ENCODE data around the gene INO80C. TPM values are rescaled to one million over a fixed set of nuclear protein-coding genes. Genes with fewer than 3 reads are reported as not detected.

INO80C gene
- 22.2 to 25.5 TPM (median 25.0 TPM) in 5 replicates for total RNA-seq (2022; extraction: Qiagen RNA extraction)

DNA sequence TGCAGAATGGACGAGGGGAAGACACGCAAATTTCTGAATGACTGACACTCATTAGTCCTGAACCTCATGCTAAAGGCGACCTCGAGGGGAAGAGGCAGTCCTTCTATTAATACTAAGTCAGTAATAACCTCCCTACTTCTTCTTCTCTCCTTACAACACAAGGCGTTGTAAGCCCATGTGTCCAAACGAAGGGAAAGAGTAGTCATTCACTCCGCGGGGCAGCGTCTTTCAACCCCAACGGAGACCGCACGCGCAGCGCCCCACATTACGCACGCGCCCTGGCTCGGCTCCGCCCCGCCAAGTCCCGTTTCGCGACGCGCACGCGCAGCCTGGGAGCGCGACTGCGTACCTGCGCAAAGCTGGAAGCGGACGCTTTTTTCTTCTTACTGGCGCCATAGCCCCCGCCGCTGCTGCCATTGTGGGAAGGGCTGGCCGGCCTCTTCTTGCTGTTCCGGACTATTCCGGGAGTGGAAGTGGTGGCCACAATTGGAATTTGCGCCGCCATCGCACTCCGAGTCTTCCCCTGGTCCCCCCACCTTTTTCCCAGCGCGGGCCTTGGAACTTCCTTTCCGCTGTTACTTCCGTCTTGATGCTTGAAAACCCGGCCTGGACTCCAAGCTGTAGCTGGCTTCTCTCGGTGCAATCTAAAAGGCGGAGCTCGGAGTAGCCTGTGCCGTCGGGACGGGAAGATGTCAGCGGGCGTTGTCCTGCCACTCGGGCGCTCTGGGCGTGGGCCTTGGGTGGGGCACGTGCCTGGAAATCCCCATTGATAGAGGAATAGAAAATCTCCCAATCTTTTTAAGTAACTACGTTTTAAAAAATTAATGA, at the start of gene INO80C:
TSS of gene INO80C (minus strand) at position 591 of the 828 bp plus-strand sequence. CDS start at position 505, 86 bp downstream.

Other genes starting within 250 kb of the INO80C start
- 0.54 to 0.99 TPM (median 0.86 TPM) in 5 replicates for gene ZSCAN30, start 207.7 kb downstream of the INO80C start, total RNA-seq (2022; extraction: Qiagen RNA extraction)
- gene ZNF24, start 153.5 kb downstream of the INO80C start, total RNA-seq (2022; extraction: Qiagen RNA extraction) = 9.9 to 14.6 TPM (median 11.7 TPM) in 5 replicates
- 0.66 to 0.88 TPM (median 0.78 TPM) in 5 replicates for gene ZNF396, start 120.6 kb downstream of the INO80C start, total RNA-seq (2022; extraction: Qiagen RNA extraction)
- 62.7 to 97.4 TPM (median 77.9 TPM) in 5 replicates for gene GALNT1, start 83.8 kb upstream of the INO80C start, total RNA-seq (2022; extraction: Qiagen RNA extraction)

Data from A549 treated with Hydrocortisone at 1 μM for 4 hours (cell line).